ENCODE results near the gene USP16. TPM values are rescaled to one million over a fixed set of nuclear protein-coding genes. Genes with fewer than 3 reads are reported as not detected.

USP16 gene
- total and polyA plus RNA-seq, 2 of the 13 experiments (the other 11 are each of a cell fraction or from before 2014, with no cell fraction given), result 16.5 to 46.9 TPM

DNA sequence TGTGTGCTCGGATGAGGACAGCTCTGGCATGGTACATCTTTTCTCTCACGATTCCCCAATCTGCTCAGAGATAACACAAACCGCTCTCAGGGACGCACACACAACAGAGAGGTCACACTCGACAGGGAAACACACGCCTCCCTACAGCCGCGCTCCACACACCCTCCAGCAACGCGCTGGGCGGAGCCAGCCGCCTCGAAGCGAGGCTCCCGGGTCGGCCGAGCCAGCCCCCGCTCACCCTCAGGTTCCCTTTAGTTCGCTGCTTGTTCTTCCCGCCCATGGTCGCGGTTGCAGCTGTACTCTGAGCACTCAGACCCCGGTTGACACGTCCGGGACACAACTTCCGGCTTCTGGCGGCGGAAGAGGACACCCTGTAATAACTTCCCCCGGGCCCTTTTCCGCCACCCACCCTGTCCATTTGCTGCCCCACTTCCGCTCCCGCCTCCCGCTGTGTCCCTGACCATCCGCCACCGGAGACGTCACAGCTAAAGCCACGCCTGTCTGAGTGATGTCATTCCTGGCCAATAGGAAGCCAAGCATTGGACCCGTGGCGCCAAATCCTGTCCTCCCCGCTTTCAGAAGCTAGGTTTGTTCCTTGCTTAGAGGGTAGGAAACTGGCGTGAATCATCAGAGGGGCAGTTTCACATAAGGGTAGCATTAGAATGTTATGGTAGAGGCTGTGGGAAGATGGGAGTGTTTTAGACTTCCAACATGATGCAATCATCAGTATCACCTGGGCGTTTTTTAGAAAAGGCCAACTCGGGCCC, 31.8 kb upstream of the USP16 start, which contains the start of gene LTN1 (continued):
- TF ChIP-seq ZNF766 (CRISPR knock-in tag; IDR thresholded peaks at IDR 0.05; ENCODE audit: borderline replicate concordance) (peak; percentile 78; the same call in 1 of the 2 replicates), ZNF567 (CRISPR knock-in tag; IDR thresholded peaks at IDR 0.05; ENCODE audit: borderline replicate concordance) (no peak), ZNF775 (CRISPR knock-in tag; IDR thresholded peaks at IDR 0.05; ENCODE audit: borderline replicate concordance) (no peak), ZNF562 (CRISPR knock-in tag; IDR thresholded peaks at IDR 0.05; ENCODE audit: borderline replicate concordance) (no peak), ZNF205 (CRISPR knock-in tag; IDR thresholded peaks at IDR 0.05) (0 out of 2 replicates have a peak, but pooled peaks have one; percentile 26), ZMAT3 (CRISPR knock-in tag; conservative IDR thresholded peaks at IDR 0.05) (0 out of 2 replicates have a peak, but pooled peaks have one; percentile 34), GLI4 (CRISPR knock-in tag; IDR thresholded peaks at IDR 0.05; ENCODE audit: borderline replicate concordance) (no peak), TARDBP (CRISPR knock-in tag; IDR thresholded peaks at IDR 0.05) (peak; percentile 65; the same call in 1 of the 2 replicates), MXD4 (CRISPR knock-in tag; IDR thresholded peaks at IDR 0.05) (peak; percentile 79), KDM1A (CRISPR knock-in tag; IDR thresholded peaks at IDR 0.05) (no peak), CBX1 (IDR thresholded peaks at IDR 0.05; ENCODE audit: low read depth) (no peak), RFX1 (IDR thresholded peaks at IDR 0.05) (no peak), RFX3 (CRISPR knock-in tag; IDR thresholded peaks at IDR 0.05) (no peak), SRSF1 (optimal IDR thresholded peaks at IDR 0.05; ENCODE audit: low read depth, low read length) (no peak), MEIS2 (CRISPR knock-in tag; IDR thresholded peaks at IDR 0.05) (peak; percentile 61; the same call in 1 of the 2 replicates), ZNF501 (CRISPR knock-in tag; IDR thresholded peaks at IDR 0.05) (peak; percentile 92), HCFC1 (IDR thresholded peaks at IDR 0.05; ENCODE audit: low read depth, low read length) (peak; percentile 77)
- TF ChIP-seq, protein P1, sequence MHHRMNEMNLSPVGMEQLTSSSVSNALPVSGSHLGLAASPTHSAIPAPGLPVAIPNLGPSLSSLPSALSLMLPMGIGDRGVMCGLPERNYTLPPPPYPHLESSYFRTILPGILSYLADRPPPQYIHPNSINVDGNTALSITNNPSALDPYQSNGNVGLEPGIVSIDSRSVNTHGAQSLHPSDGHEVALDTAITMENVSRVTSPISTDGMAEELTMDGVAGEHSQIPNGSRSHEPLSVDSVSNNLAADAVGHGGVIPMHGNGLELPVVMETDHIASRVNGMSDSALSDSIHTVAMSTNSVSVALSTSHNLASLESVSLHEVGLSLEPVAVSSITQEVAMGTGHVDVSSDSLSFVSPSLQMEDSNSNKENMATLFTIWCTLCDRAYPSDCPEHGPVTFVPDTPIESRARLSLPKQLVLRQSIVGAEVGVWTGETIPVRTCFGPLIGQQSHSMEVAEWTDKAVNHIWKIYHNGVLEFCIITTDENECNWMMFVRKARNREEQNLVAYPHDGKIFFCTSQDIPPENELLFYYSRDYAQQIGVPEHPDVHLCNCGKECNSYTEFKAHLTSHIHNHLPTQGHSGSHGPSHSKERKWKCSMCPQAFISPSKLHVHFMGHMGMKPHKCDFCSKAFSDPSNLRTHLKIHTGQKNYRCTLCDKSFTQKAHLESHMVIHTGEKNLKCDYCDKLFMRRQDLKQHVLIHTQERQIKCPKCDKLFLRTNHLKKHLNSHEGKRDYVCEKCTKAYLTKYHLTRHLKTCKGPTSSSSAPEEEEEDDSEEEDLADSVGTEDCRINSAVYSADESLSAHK (CRISPR knock-in tag; IDR thresholded peaks at IDR 0.05; ENCODE audit: borderline replicate concordance), result no peak
- TF ChIP-seq, protein P2, sequence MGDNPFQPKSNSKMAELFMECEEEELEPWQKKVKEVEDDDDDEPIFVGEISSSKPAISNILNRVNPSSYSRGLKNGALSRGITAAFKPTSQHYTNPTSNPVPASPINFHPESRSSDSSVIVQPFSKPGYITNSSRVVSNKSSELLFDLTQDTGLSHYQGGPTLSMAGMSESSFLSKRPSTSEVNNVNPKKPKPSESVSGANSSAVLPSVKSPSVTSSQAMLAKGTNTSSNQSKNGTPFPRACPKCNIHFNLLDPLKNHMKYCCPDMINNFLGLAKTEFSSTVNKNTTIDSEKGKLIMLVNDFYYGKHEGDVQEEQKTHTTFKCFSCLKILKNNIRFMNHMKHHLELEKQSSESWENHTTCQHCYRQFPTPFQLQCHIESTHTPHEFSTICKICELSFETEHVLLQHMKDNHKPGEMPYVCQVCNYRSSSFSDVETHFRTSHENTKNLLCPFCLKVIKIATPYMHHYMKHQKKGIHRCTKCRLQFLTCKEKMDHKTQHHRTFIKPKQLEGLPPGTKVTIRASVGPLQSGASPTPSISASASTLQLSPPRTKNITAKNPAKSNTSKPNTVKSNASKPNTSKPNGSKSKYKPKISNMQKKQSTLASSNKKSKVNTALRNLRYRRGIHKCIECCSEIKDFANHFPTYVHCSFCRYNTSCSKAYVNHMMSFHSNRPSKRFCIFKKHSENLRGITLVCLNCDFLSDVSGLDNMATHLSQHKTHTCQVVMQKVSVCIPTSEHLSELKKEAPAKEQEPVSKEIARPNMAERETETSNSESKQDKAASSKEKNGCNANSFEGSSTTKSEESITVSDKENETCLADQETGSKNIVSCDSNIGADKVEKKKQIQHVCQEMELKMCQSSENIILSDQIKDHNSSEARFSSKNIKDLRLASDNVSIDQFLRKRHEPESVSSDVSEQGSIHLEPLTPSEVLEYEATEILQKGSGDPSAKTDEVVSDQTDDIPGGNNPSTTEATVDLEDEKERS (CRISPR knock-in tag; IDR thresholded peaks at IDR 0.05), result no peak
- TF ChIP-seq, protein P3, sequence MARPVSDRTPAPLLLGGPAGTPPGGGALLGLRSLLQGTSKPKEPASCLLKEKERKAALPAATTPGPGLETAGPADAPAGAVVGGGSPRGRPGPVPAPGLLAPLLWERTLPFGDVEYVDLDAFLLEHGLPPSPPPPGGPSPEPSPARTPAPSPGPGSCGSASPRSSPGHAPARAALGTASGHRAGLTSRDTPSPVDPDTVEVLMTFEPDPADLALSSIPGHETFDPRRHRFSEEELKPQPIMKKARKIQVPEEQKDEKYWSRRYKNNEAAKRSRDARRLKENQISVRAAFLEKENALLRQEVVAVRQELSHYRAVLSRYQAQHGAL (CRISPR knock-in tag; IDR thresholded peaks at IDR 0.05; ENCODE audit: not compliant biosample characterization), result peak; percentile 34
- TF ChIP-seq, protein P4, sequence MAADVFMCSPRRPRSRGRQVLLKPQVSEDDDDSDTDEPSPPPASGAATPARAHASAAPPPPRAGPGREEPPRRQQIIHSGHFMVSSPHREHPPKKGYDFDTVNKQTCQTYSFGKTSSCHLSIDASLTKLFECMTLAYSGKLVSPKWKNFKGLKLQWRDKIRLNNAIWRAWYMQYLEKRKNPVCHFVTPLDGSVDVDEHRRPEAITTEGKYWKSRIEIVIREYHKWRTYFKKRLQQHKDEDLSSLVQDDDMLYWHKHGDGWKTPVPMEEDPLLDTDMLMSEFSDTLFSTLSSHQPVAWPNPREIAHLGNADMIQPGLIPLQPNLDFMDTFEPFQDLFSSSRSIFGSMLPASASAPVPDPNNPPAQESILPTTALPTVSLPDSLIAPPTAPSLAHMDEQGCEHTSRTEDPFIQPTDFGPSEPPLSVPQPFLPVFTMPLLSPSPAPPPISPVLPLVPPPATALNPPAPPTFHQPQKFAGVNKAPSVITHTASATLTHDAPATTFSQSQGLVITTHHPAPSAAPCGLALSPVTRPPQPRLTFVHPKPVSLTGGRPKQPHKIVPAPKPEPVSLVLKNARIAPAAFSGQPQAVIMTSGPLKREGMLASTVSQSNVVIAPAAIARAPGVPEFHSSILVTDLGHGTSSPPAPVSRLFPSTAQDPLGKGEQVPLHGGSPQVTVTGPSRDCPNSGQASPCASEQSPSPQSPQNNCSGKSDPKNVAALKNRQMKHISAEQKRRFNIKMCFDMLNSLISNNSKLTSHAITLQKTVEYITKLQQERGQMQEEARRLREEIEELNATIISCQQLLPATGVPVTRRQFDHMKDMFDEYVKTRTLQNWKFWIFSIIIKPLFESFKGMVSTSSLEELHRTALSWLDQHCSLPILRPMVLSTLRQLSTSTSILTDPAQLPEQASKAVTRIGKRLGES (CRISPR knock-in tag; IDR thresholded peaks at IDR 0.05; ENCODE audit: borderline replicate concordance), result no peak

All from HepG2 (cell line).